ENCODE measurements around the gene TTI1. TPM values are rescaled to one million over a fixed set of nuclear protein-coding genes. Genes with fewer than 3 reads are reported as not detected.

The TTI1 gene
- total and polyA plus RNA-seq, 9 of the 15 experiments (the other 6 are each of a cell fraction or from before 2014, with no cell fraction given) = 9.8 to 55.1 (median 39.4) TPM

DNA sequence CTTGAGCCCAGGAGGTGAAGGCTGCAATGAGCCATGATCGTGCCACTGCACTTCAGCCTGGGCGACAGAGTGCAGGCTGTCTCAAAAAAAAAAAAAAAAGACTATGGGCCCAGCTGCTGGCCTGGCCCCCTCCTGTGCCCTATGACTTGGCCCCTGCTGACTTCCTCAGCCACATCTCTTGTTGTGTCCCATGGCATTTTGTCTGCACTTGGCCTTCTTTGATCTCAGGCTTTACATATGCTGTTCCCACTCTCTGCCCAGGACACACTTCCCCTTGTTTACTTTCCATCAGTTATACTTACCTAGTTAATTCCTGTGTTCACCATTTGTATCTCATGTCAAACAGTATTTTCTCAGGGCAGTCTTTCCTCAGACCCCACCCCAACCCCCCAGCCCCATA is 44.8 kb upstream of the TTI1 start:
- Histone ChIP-seq H3K79me2 (ENCODE audit: control insufficient read depth, insufficient read depth, low read length) (peaks cover 39% of the 10 kb centered on the region), H3K27me3 (ENCODE audit: control insufficient read depth in 2 of 2, insufficient read depth in 2 of 2, low read length in 2 of 2) (no peaks in the 10 kb centered on the region), H3K9ac (ENCODE audit: insufficient read depth in 1 of 2, low read depth in 2 of 2, low read length in 2 of 2) (no peak overlapping the region), H3K4me1 (replicated peaks in 1 of 2; ENCODE audit: control insufficient read depth in 2 of 2, insufficient read depth in 2 of 2, low read length in 2 of 2) (peaks cover 2 to 14% of the 10 kb centered on the region in 2 experiments; a peak in 3 of 5 replicates), H4K20me1 (replicated peaks; ENCODE audit: control insufficient read depth, insufficient read depth, low read length) (no peaks in the 10 kb centered on the region), H3K4me2 (ENCODE audit: insufficient read depth, low read length) (no peak overlapping the region), H2AFZ (ENCODE audit: low read depth, low read length) (no peak overlapping the region), H3K4me3 (no peak overlapping the region), H3K9me1 (ENCODE audit: control insufficient read depth, insufficient read depth, low read length) (peaks cover 4% of the 10 kb centered on the region), H3K9me3 (replicated peaks; ENCODE audit: control insufficient read depth, insufficient read depth, low read depth, low read length) (no peaks in the 10 kb centered on the region), H3K36me3 (ENCODE audit: control insufficient read depth, insufficient read depth, low read length) (peaks cover 50% of the 10 kb centered on the region), H3K27ac (ENCODE audit: extremely low read depth, low read depth, low read length) (no peak overlapping the region)
- no peak for ATAC-seq
- ChIA-PET CTCF (ENCODE audit: low intra/inter-chr PET ratio) (no interaction called here), POLR2A (interaction anchor here (0.7 to 1.1 kb wide), 2 partner anchors 25 to 80 kb away, joined by 3 to 5 read pairs; no protein-coding TSS in a partner anchor)
- 100% methylated on average over 1 of the region's 2 CpGs for WGBS (ENCODE audit: insufficient coverage, low coverage, missing lambda C conversion rate)
- BruUV-seq (replicated peaks) = no TSS peak
- no peak for FAIRE-seq
- DNase-seq (ENCODE audit: extremely low read depth in 1 of 4, low spot score in 3 of 4) = no peak
- TF ChIP-seq SREBF2 (CRISPR knock-in tag; IDR thresholded peaks at IDR 0.05) = no peak
- TF ChIP-seq SMARCE1 (IDR thresholded peaks at IDR 0.05) = no peak
- no peak for TF ChIP-seq TFAM (CRISPR knock-in tag; conservative IDR thresholded peaks at IDR 0.05)
- TF ChIP-seq CBX2 (IDR thresholded peaks at IDR 0.05; ENCODE audit: insufficient read depth, low read length, poor library complexity, severe bottlenecking) = no peak
- no peak for TF ChIP-seq ZNF75A (CRISPR knock-in tag; IDR thresholded peaks at IDR 0.05)
- in situ Hi-C loops (cut with MboI) = loop anchor here (10.0 kb wide), 1 partner anchor 87 kb away; the partner anchor contains the start of gene TGM2
- intact Hi-C loops (cut with micrococcal nuclease) = no loop called here

DNA sequence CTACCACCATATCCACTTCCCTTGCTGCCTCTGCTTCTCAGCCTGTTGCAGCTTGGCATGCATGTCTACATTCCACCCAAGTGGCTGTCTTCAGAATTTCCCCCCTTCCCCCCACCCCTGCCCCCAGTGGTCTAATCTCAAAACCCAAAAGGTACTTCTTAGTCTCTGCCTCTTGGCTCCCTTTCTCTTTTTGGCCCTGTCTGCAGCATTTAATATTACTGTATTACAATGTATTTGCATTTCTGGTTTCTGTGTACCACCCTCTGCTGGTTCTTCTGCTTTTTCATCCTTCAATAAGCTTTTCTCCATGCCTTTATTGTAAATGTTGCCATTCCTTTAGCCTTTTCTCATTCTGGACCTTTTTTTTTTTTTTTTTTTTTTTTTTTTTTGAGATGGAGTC is 43.3 kb upstream of the TTI1 start:
- POLR2A ChIA-PET = interaction anchor here (0.5 to 0.6 kb wide), 2 partner anchors 172 to 863 kb away, joined by 3 to 4 read pairs; no protein-coding TSS in a partner anchor
- BruUV-seq (replicated peaks) = no TSS peak
- Histone ChIP-seq H2AFZ (ENCODE audit: low read depth, low read length) (no peak overlapping the region), H3K9me3 (replicated peaks; ENCODE audit: control insufficient read depth, insufficient read depth, low read depth, low read length) (no peaks in the 10 kb centered on the region), H3K4me1 (replicated peaks in 1 of 2; ENCODE audit: control insufficient read depth in 2 of 2, insufficient read depth in 2 of 2, low read length in 2 of 2) (peaks cover 0 to 14% of the 10 kb centered on the region in 2 experiments; a peak in 2 of 5 replicates), H3K9me1 (ENCODE audit: control insufficient read depth, insufficient read depth, low read length) (peaks cover 4% of the 10 kb centered on the region), H3K27ac (ENCODE audit: extremely low read depth, low read depth, low read length) (no peak overlapping the region), H3K4me2 (ENCODE audit: insufficient read depth, low read length) (no peak overlapping the region), H3K79me2 (ENCODE audit: control insufficient read depth, insufficient read depth, low read length) (peaks cover 30% of the 10 kb centered on the region), H3K4me3 (no peak overlapping the region), H3K9ac (ENCODE audit: insufficient read depth in 1 of 2, low read depth in 2 of 2, low read length in 2 of 2) (no peak overlapping the region), H4K20me1 (replicated peaks; ENCODE audit: control insufficient read depth, insufficient read depth, low read length) (no peaks in the 10 kb centered on the region), H3K36me3 (ENCODE audit: control insufficient read depth, insufficient read depth, low read length) (peaks cover 59% of the 10 kb centered on the region), H3K27me3 (ENCODE audit: control insufficient read depth in 2 of 2, insufficient read depth in 2 of 2, low read length in 2 of 2) (no peaks in the 10 kb centered on the region)
- CTCF ChIA-PET (ENCODE audit: low intra/inter-chr PET ratio) = interaction anchor here (0.6 kb wide), 1 partner anchor 1030 kb away, joined by 5 read pairs; no protein-coding TSS in a partner anchor
- intact Hi-C loops (cut with micrococcal nuclease) (no loop called here), in situ Hi-C loops (cut with MboI) (loop anchor here (10.0 kb wide), 1 partner anchor 88 kb away; the partner anchor contains the start of gene TGM2)
- DNase-seq (ENCODE audit: extremely low read depth in 1 of 4, low spot score in 3 of 4) (no peak), ATAC-seq (no peak), FAIRE-seq (no peak)
- TF ChIP-seq ERF (CRISPR knock-in tag; IDR thresholded peaks at IDR 0.05) = no peak
- no peak for TF ChIP-seq TSC22D4 (tag; IDR thresholded peaks at IDR 0.05)
- no peak for TF ChIP-seq NCOA2 (IDR thresholded peaks at IDR 0.05; ENCODE audit: partially characterized antibody in 2 of 2)
- TF ChIP-seq CBFA2T2 (conservative IDR thresholded peaks at IDR 0.05) = no peak
- TF ChIP-seq ILF3 (IDR thresholded peaks at IDR 0.05; ENCODE audit: borderline replicate concordance) = no peak
- no peak for TF ChIP-seq CCNT2 (IDR thresholded peaks at IDR 0.05; ENCODE audit: borderline replicate concordance, extremely low read depth, insufficient read length, low read depth, low read length)
- no peak for TF ChIP-seq NRF1 (conservative IDR thresholded peaks at IDR 0.05 in 1 of 2, IDR thresholded peaks at IDR 0.05 in 1 of 2)
